ENCODE measurements around the gene TDRD9.
"Not testable (repeated sequence)": the region's sequence is repeated elsewhere in the genome, so short reads cannot be mapped to it uniquely, and the experiment has no call there.

Gene TDRD9

GRCh38 chr14:103894034-103894722 lies 34.1 kb upstream of the TDRD9 start:
- no peak for DNase-seq

- DNase-seq = no peak
Observed at GRCh38 chr14:103894723-103895059, 33.6 kb upstream of the TDRD9 start.

- no peak for DNase-seq
Observed at GRCh38 chr14:103896578-103896977, 31.7 kb upstream of the TDRD9 start.

- DNase-seq = no peak
Observed at GRCh38 chr14:103897075-103897947, 30.9 kb upstream of the TDRD9 start.

- no peak for DNase-seq
Observed at GRCh38 chr14:103898204-103898603, 30.1 kb upstream of the TDRD9 start.

GRCh38 chr14:103898711-103899110 lies 29.5 kb upstream of the TDRD9 start:
- no peak for DNase-seq

- no peak for DNase-seq
Observed at GRCh38 chr14:103899316-103899715, 28.9 kb upstream of the TDRD9 start.

- DNase-seq = no peak
Observed at GRCh38 chr14:103899833-103900232, 28.4 kb upstream of the TDRD9 start.

- no peak for DNase-seq
Observed at GRCh38 chr14:103904493-103905107, 23.7 kb upstream of the TDRD9 start.

GRCh38 chr14:103905842-103906456 lies 22.3 kb upstream of the TDRD9 start:
- no peak for DNase-seq

- no peak for DNase-seq
Observed at GRCh38 chr14:103908580-103908979, 19.7 kb upstream of the TDRD9 start.

GRCh38 chr14:103909531-103910261 lies 18.6 kb upstream of the TDRD9 start:
- DNase-seq = no peak

- DNase-seq = peak; percentile 67
Observed at GRCh38 chr14:103910262-103910935, 17.9 kb upstream of the TDRD9 start.

GRCh38 chr14:103910984-103911383 lies 17.3 kb upstream of the TDRD9 start:
- no peak for DNase-seq

- DNase-seq = no peak
Observed at GRCh38 chr14:103915616-103916015, 12.6 kb upstream of the TDRD9 start.

GRCh38 chr14:103916636-103917262 lies 11.5 kb upstream of the TDRD9 start:
- no peak for DNase-seq

- peak; percentile 91 for DNase-seq
Observed at GRCh38 chr14:103920981-103921854, 7.0 kb upstream of the TDRD9 start.

GRCh38 chr14:103921855-103922200 lies 6.4 kb upstream of the TDRD9 start:
- DNase-seq = not testable (repeated sequence)

GRCh38 chr14:103923863-103924262 lies 4.4 kb upstream of the TDRD9 start:
- no peak for DNase-seq

GRCh38 chr14:103925316-103925715 lies 2.9 kb upstream of the TDRD9 start:
- no peak for DNase-seq

- DNase-seq = no peak
Observed at GRCh38 chr14:103927566-103927965, 690 bp upstream of the TDRD9 start.

Measured in effector CD8-positive, alpha-beta T cell (primary cell).